ENCODE measurements around the gene SLC25A19. TPM values are rescaled to one million over a fixed set of nuclear protein-coding genes. Genes with fewer than 3 reads are reported as not detected.

SLC25A19 gene
- polyA plus RNA-seq, 1 of the 3 experiments (the other 2 are of a cell fraction): 11.7 TPM

GRCh38 chr17:75301502-75302206 lies 12.4 kb upstream of the SLC25A19 start:
- Histone ChIP-seq H3F3A (replicated peaks; ENCODE audit: insufficient read depth) (peaks cover 9% of the 10 kb centered on the region), H3K9me2 (no peaks in the 10 kb centered on the region), H3K36me3 (replicated peaks in 1 of 2; ENCODE audit: control insufficient read depth in 1 of 2, insufficient read depth in 2 of 2, low read length in 1 of 2) (no peaks in the 10 kb centered on the region), H3K9ac (no peak overlapping the region), H3K79me2 (ENCODE audit: insufficient read depth) (no peaks in the 10 kb centered on the region), H3K27ac (ENCODE audit: low read depth in 2 of 2, low read length in 1 of 2) (no peak overlapping the region), H2AFZ (ENCODE audit: low read depth) (no peak overlapping the region), H3K4me3 (ENCODE audit: low read depth in 2 of 2, low read length in 1 of 2) (no peak overlapping the region), H3K4me1 (ENCODE audit: control insufficient read depth in 1 of 2, insufficient read depth in 2 of 2, low read depth in 1 of 2, low read length in 1 of 2) (no peaks in the 10 kb centered on the region), H4K20me1 (ENCODE audit: insufficient read depth) (no peaks in the 10 kb centered on the region), H3K27me3 (ENCODE audit: insufficient read depth) (no peaks in the 10 kb centered on the region), H3K9me3 (no peaks in the 10 kb centered on the region), H3K4me2 (no peak overlapping the region)
- CTCF ChIA-PET: interaction anchor here (0.6 to 2.4 kb wide), 6 partner anchors 11 to 111 kb away, joined by 3 to 8 read pairs (median 4); partner anchors contain the start of genes GGA3, MIF4GD, MRPS7 and SLC25A19
- DNase-seq: no peak
- POLR2A ChIA-PET: no interaction called here
- WGBS (ENCODE audit: low lambda C conversion rate): 85% methylated on average over 17 of the region's 17 CpGs
- TF ChIP-seq RFX5 (IDR thresholded peaks at IDR 0.05; ENCODE audit: low read length) (no peak), MEF2A (IDR thresholded peaks at IDR 0.05; ENCODE audit: borderline replicate concordance, low read depth) (no peak), RCOR1 (IDR thresholded peaks at IDR 0.05; ENCODE audit: low read length) (no peak), YY1 (IDR thresholded peaks at IDR 0.05; ENCODE audit: low read depth) (no peak), JUND (IDR thresholded peaks at IDR 0.05) (no peak)
- TF ChIP-seq, protein P1, sequence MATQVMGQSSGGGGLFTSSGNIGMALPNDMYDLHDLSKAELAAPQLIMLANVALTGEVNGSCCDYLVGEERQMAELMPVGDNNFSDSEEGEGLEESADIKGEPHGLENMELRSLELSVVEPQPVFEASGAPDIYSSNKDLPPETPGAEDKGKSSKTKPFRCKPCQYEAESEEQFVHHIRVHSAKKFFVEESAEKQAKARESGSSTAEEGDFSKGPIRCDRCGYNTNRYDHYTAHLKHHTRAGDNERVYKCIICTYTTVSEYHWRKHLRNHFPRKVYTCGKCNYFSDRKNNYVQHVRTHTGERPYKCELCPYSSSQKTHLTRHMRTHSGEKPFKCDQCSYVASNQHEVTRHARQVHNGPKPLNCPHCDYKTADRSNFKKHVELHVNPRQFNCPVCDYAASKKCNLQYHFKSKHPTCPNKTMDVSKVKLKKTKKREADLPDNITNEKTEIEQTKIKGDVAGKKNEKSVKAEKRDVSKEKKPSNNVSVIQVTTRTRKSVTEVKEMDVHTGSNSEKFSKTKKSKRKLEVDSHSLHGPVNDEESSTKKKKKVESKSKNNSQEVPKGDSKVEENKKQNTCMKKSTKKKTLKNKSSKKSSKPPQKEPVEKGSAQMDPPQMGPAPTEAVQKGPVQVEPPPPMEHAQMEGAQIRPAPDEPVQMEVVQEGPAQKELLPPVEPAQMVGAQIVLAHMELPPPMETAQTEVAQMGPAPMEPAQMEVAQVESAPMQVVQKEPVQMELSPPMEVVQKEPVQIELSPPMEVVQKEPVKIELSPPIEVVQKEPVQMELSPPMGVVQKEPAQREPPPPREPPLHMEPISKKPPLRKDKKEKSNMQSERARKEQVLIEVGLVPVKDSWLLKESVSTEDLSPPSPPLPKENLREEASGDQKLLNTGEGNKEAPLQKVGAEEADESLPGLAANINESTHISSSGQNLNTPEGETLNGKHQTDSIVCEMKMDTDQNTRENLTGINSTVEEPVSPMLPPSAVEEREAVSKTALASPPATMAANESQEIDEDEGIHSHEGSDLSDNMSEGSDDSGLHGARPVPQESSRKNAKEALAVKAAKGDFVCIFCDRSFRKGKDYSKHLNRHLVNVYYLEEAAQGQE (IDR thresholded peaks at IDR 0.05; ENCODE audit: low read depth, low read length): no peak
- TF ChIP-seq, protein P2, sequence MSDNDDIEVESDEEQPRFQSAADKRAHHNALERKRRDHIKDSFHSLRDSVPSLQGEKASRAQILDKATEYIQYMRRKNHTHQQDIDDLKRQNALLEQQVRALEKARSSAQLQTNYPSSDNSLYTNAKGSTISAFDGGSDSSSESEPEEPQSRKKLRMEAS (IDR thresholded peaks at IDR 0.05; ENCODE audit: low read depth): no peak
- TF ChIP-seq, protein P3, sequence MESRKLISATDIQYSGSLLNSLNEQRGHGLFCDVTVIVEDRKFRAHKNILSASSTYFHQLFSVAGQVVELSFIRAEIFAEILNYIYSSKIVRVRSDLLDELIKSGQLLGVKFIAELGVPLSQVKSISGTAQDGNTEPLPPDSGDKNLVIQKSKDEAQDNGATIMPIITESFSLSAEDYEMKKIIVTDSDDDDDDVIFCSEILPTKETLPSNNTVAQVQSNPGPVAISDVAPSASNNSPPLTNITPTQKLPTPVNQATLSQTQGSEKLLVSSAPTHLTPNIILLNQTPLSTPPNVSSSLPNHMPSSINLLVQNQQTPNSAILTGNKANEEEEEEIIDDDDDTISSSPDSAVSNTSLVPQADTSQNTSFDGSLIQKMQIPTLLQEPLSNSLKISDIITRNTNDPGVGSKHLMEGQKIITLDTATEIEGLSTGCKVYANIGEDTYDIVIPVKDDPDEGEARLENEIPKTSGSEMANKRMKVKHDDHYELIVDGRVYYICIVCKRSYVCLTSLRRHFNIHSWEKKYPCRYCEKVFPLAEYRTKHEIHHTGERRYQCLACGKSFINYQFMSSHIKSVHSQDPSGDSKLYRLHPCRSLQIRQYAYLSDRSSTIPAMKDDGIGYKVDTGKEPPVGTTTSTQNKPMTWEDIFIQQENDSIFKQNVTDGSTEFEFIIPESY (IDR thresholded peaks at IDR 0.05; ENCODE audit: borderline replicate concordance, low read depth): no peak

GRCh38 chr17:75301049-75301448 lies 11.8 kb upstream of the SLC25A19 start:
- CTCF ChIA-PET: interaction anchor here (0.7 to 2.4 kb wide), 5 partner anchors 9 to 111 kb away, joined by 3 to 8 read pairs (median 3); partner anchors contain the start of genes MIF4GD and SLC25A19
- TF ChIP-seq POLR2AphosphoS5 (IDR thresholded peaks at IDR 0.05; ENCODE audit: low read depth, low read length): no peak
- TF ChIP-seq, protein P1 (IDR thresholded peaks at IDR 0.05; ENCODE audit: low read depth, low read length): no peak
- no peak for TF ChIP-seq ELF1 (IDR thresholded peaks at IDR 0.05)
- no peak for TF ChIP-seq EZH2phosphoT487 (IDR thresholded peaks at IDR 0.05; ENCODE audit: borderline replicate concordance, low read depth)
- TF ChIP-seq GABPA (IDR thresholded peaks at IDR 0.05; ENCODE audit: low read depth): no peak
- no peak for TF ChIP-seq RAD21 (IDR thresholded peaks at IDR 0.05; ENCODE audit: low read length)
- TF ChIP-seq, protein P4, sequence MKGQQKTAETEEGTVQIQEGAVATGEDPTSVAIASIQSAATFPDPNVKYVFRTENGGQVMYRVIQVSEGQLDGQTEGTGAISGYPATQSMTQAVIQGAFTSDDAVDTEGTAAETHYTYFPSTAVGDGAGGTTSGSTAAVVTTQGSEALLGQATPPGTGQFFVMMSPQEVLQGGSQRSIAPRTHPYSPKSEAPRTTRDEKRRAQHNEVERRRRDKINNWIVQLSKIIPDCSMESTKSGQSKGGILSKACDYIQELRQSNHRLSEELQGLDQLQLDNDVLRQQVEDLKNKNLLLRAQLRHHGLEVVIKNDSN (IDR thresholded peaks at IDR 0.05; ENCODE audit: borderline replicate concordance, low read depth): no peak
- TF ChIP-seq TEAD4 (IDR thresholded peaks at IDR 0.05; ENCODE audit: borderline replicate concordance, insufficient read depth): no peak
- no peak for TF ChIP-seq GATA2 (CRISPR knock-in tag; IDR thresholded peaks at IDR 0.05)
- no peak for TF ChIP-seq RFX5 (IDR thresholded peaks at IDR 0.05; ENCODE audit: low read length)
- no peak for TF ChIP-seq FOXJ3 (CRISPR knock-in tag; IDR thresholded peaks at IDR 0.05)

More at GRCh38 chr17:75301049-75301448, 11.8 kb upstream of the SLC25A19 start:
- H3K27ac ChIP-seq (ENCODE audit: low read depth in 2 of 2, low read length in 1 of 2): no peak overlapping the region
- H3K9ac ChIP-seq: no peak overlapping the region
- H3K9me2 ChIP-seq: no peaks in the 10 kb centered on the region
- H3K9me3 ChIP-seq: no peaks in the 10 kb centered on the region
- H3K4me1 ChIP-seq (ENCODE audit: control insufficient read depth in 1 of 2, insufficient read depth in 2 of 2, low read depth in 1 of 2, low read length in 1 of 2): no peaks in the 10 kb centered on the region
- no peak overlapping the region for H2AFZ ChIP-seq (ENCODE audit: low read depth)
- H3K36me3 ChIP-seq (replicated peaks in 1 of 2; ENCODE audit: control insufficient read depth in 1 of 2, insufficient read depth in 2 of 2, low read length in 1 of 2): no peaks in the 10 kb centered on the region
- no peaks in the 10 kb centered on the region for H3K79me2 ChIP-seq (ENCODE audit: insufficient read depth)
- H4K20me1 ChIP-seq (ENCODE audit: insufficient read depth): no peaks in the 10 kb centered on the region
- no peaks in the 10 kb centered on the region for H3K27me3 ChIP-seq (ENCODE audit: insufficient read depth)
- 90% methylated on average over 9 of the region's 9 CpGs for WGBS (ENCODE audit: low lambda C conversion rate)
- H3F3A ChIP-seq (replicated peaks; ENCODE audit: insufficient read depth): peaks cover 9% of the 10 kb centered on the region
- DNase-seq: no peak
- POLR2A ChIA-PET: no interaction called here
- no peak overlapping the region for H3K4me2 ChIP-seq
- no peak overlapping the region for H3K4me3 ChIP-seq (ENCODE audit: low read depth in 2 of 2, low read length in 1 of 2)

All from SK-N-SH (cell line).